Neural progenitor cell (in vitro differentiated cells): ENCODE data around the gene DIAPH2. TPM values are rescaled to one million over a fixed set of nuclear protein-coding genes. Genes with fewer than 3 reads are reported as not detected.

Experiments used
- DNase-seq: peaks from one replicate; pipeline ENCODE4 v3.0.0-alpha.2; 2016; ENCODE audit warnings: low spot score
- H2AFZ ChIP-seq: fragments of 200-600 bp; sonication (generic); replicated peaks from 2 replicates; pipeline ENCODE4 v1.6.1; 2016; ENCODE audit warnings: antibody characterized with exemption
- H3F3A ChIP-seq: fragments of 200-600 bp; sonication (generic); 2 replicates; pipeline ENCODE4 v1.6.1; 2016; ENCODE audit warnings: antibody characterized with exemption, low read depth
- H3K27ac ChIP-seq: fragments of 200-600 bp; sonication (generic); 2 replicates; pipeline ENCODE4 v1.5.1; 2016; ENCODE audit warnings: mild to moderate bottlenecking
- H3K27me3 ChIP-seq: fragments of 200-600 bp; sonication (generic); 2 replicates; pipeline ENCODE4 v1.6.1; 2016; ENCODE audit warnings: mild to moderate bottlenecking, moderate library complexity
- H3K36me3 ChIP-seq: fragments of 200-600 bp; sonication (generic); 2 replicates; pipeline ENCODE4 v1.5.1; 2016
- H3K4me1 ChIP-seq: fragments of 200-600 bp; sonication (generic); 2 replicates; pipeline ENCODE4 v1.6.1; 2016; ENCODE audit warnings: mixed run types
- H3K4me2 ChIP-seq: fragments of 200-600 bp; sonication (generic); 2 replicates; pipeline ENCODE4 v1.6.1; 2016
- H3K4me3 ChIP-seq: fragments of 200-600 bp; sonication (generic); 2 replicates; pipeline ENCODE4 v1.5.1; 2016
- H3K79me2 ChIP-seq: fragments of 200-600 bp; sonication (generic); 2 replicates; pipeline ENCODE4 v1.6.1; 2016; ENCODE audit warnings: low read depth
- H3K9ac ChIP-seq: fragments of 200-600 bp; sonication (generic); 2 replicates; pipeline ENCODE4 v1.6.1; 2016
- H3K9me3 ChIP-seq: fragments of 200-600 bp; sonication (generic); 2 replicates; pipeline ENCODE4 v1.5.1; 2016; ENCODE audit warnings: low read depth
- H4K20me1 ChIP-seq: fragments of 200-600 bp; sonication (generic); 2 replicates; pipeline ENCODE4 v1.6.1; 2016; ENCODE audit warnings: low read depth
- H3K27ac Mint-ChIP-seq: 3 replicates; pipeline ENCODE4 v1.8.0; 2021; ENCODE audit warnings: mixed read lengths
- H3K27me3 Mint-ChIP-seq: 2 replicates; pipeline ENCODE4 v1.8.0; 2022; ENCODE audit warnings: low read depth, mild to moderate bottlenecking, inconsistent platforms, moderate library complexity, mixed read lengths; ENCODE audit not compliant: insufficient read depth
- H3K36me3 Mint-ChIP-seq: 3 replicates; pipeline ENCODE4 v1.8.0; 2021; ENCODE audit warnings: mixed read lengths
- H3K4me1 Mint-ChIP-seq: 3 replicates; pipeline ENCODE4 v1.8.0; 2021; ENCODE audit warnings: mixed read lengths
- H3K4me3 Mint-ChIP-seq: 3 replicates; pipeline ENCODE4 v1.8.0; 2021; ENCODE audit warnings: mild to moderate bottlenecking, moderate library complexity, mixed read lengths
- H3K9me3 Mint-ChIP-seq: 3 replicates; pipeline ENCODE4 v1.8.0; 2020; ENCODE audit warnings: mixed read lengths
- EZH2 ChIP-seq: fragments of 200-600 bp; sonication (generic); IDR thresholded peaks from 2 replicates; pipeline ENCODE4 v1.6.1; 2017; ENCODE audit warnings: antibody characterized with exemption, mild to moderate bottlenecking, moderate library complexity
- EZH2phosphoT487 ChIP-seq: fragments of 200-600 bp; sonication (generic); IDR thresholded peaks from 2 replicates; pipeline ENCODE4 v1.6.1; 2017; ENCODE audit warnings: antibody characterized with exemption
- total RNA-seq: library from RNA; depleted of rRNA; stranded (reverse); fragments of >200 nt; gene quantifications from 2 replicates; pipeline ENCODE4 v1.2.3, GENCODE V29; 2015; ENCODE audit warnings: low replicate concordance
- TF ChIP-seq, protein P1 (sequence below): fragments of 200-600 bp; sonication (generic); IDR thresholded peaks from 2 replicates; pipeline ENCODE4 v1.5.1; 2017; ENCODE audit warnings: antibody characterized with exemption, mild to moderate bottlenecking

The DIAPH2 gene
- total RNA-seq, 1 donor from 2014 or later = 24.0 TPM

DNA sequence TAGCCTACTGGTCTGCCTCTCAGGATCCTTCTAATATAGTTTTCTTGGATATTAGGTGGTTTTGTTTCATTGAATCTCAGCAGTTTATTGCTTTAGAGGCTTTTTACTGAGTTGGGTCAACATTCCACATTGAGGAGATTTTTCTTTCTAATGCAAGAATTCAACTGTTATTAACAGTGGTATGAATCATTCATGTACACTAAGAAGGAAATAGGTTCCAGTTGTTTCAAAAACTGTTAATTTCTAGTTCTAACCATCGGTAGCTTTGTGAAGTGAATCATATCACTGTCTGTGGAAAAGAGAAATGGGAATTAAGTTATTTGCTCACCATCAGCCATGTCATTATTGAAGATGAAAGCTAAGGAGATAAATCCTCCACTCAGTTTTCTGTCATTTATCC is 530.5 kb downstream of the DIAPH2 start:
- H3F3A ChIP-seq = no peaks in the 10 kb centered on the region
- H3K27me3 ChIP-seq = no peaks in the 10 kb centered on the region
- no peak overlapping the region for H2AFZ ChIP-seq
- no peaks in the 10 kb centered on the region for H3K36me3 Mint-ChIP-seq
- H3K27me3 Mint-ChIP-seq = no peaks in the 10 kb centered on the region
- H3K4me3 Mint-ChIP-seq = no peak overlapping the region
- no peaks in the 10 kb centered on the region for H3K9me3 Mint-ChIP-seq
- H3K36me3 ChIP-seq = no peaks in the 10 kb centered on the region
- no peaks in the 10 kb centered on the region for H3K9me3 ChIP-seq
- H3K4me2 ChIP-seq = no peak overlapping the region
- H4K20me1 ChIP-seq = no peaks in the 10 kb centered on the region
- no peak overlapping the region for H3K4me3 ChIP-seq
- no peak overlapping the region for H3K27ac ChIP-seq
- no peaks in the 10 kb centered on the region for H3K4me1 Mint-ChIP-seq
- no peak overlapping the region for H3K9ac ChIP-seq
- H3K4me1 ChIP-seq = no peaks in the 10 kb centered on the region
- no peak for DNase-seq
- no peak overlapping the region for H3K27ac Mint-ChIP-seq
- TF ChIP-seq, protein P1, sequence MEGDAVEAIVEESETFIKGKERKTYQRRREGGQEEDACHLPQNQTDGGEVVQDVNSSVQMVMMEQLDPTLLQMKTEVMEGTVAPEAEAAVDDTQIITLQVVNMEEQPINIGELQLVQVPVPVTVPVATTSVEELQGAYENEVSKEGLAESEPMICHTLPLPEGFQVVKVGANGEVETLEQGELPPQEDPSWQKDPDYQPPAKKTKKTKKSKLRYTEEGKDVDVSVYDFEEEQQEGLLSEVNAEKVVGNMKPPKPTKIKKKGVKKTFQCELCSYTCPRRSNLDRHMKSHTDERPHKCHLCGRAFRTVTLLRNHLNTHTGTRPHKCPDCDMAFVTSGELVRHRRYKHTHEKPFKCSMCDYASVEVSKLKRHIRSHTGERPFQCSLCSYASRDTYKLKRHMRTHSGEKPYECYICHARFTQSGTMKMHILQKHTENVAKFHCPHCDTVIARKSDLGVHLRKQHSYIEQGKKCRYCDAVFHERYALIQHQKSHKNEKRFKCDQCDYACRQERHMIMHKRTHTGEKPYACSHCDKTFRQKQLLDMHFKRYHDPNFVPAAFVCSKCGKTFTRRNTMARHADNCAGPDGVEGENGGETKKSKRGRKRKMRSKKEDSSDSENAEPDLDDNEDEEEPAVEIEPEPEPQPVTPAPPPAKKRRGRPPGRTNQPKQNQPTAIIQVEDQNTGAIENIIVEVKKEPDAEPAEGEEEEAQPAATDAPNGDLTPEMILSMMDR = no peak
- TF ChIP-seq EZH2phosphoT487 = no peak
- no peak for TF ChIP-seq EZH2
- no peaks in the 10 kb centered on the region for H3K79me2 ChIP-seq

DNA sequence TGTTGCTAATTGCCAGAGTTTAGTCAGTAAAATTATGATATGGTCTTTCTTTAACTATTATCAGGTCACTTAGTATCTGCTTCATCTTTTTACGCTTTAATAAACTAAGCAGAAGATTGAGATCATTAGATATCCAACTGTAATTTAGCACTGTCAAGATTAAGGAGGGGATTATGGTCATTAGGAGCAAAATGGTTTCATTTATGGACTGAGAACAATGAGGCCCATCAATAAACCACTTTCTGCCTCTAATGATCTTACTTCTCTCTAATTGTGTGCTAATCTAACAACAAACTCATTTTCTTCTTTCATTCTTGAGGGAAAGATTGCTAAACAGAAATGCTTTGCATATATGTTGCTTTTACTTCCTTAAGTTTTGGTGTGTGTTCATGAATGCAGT is 539.5 kb downstream of the DIAPH2 start:
- Histone ChIP-seq H3K4me1 (no peaks in the 10 kb centered on the region), H3K36me3 (no peaks in the 10 kb centered on the region), H3K4me2 (no peak overlapping the region), H3K4me3 (no peak overlapping the region), H3K9me3 (no peaks in the 10 kb centered on the region), H4K20me1 (no peaks in the 10 kb centered on the region), H3K27me3 (no peaks in the 10 kb centered on the region), H2AFZ (no peak overlapping the region), H3F3A (no peaks in the 10 kb centered on the region), H3K9ac (no peak overlapping the region), H3K27ac (no peak overlapping the region), H3K79me2 (no peaks in the 10 kb centered on the region)
- peaks cover 6% of the 10 kb centered on the region for H3K4me1 Mint-ChIP-seq
- H3K36me3 Mint-ChIP-seq = no peaks in the 10 kb centered on the region
- H3K27ac Mint-ChIP-seq = no peak overlapping the region
- H3K4me3 Mint-ChIP-seq = no peak overlapping the region
- H3K27me3 Mint-ChIP-seq = no peaks in the 10 kb centered on the region
- DNase-seq = no peak
- TF ChIP-seq, protein P1 = no peak
- no peak for TF ChIP-seq EZH2phosphoT487
- TF ChIP-seq EZH2 = no peak
- no peaks in the 10 kb centered on the region for H3K9me3 Mint-ChIP-seq

DNA sequence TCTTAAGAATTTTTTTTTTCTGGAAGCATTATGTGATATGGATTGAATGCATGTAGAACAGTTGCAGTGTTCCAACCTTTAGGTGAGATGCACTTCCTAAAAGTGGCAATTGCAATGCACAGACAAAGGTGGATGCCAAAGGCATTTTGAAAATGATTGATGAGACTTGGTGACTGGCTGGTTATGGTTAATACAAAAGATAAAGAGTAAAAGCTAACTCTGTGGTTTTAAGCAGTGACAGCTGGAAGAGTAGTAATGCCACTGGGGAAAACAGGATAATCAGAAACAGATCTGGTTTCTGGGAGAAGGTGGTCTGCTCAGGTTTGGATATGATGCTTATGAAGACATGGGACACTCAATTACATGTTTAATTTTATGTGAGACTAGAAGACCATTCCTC is 544.7 kb downstream of the DIAPH2 start:
- Histone ChIP-seq H3K36me3 (no peaks in the 10 kb centered on the region), H3F3A (no peaks in the 10 kb centered on the region), H3K4me1 (no peaks in the 10 kb centered on the region), H4K20me1 (no peaks in the 10 kb centered on the region), H3K79me2 (no peaks in the 10 kb centered on the region), H3K27me3 (no peaks in the 10 kb centered on the region), H3K4me2 (no peak overlapping the region), H2AFZ (no peak overlapping the region), H3K9ac (no peak overlapping the region), H3K9me3 (no peaks in the 10 kb centered on the region), H3K27ac (no peak overlapping the region), H3K4me3 (no peak overlapping the region)
- H3K36me3 Mint-ChIP-seq = no peaks in the 10 kb centered on the region
- no peaks in the 10 kb centered on the region for H3K9me3 Mint-ChIP-seq
- no peak overlapping the region for H3K4me3 Mint-ChIP-seq
- H3K4me1 Mint-ChIP-seq = peaks cover 7% of the 10 kb centered on the region
- no peak for DNase-seq
- H3K27me3 Mint-ChIP-seq = no peaks in the 10 kb centered on the region
- no peak for TF ChIP-seq EZH2
- TF ChIP-seq, protein P1 = no peak
- no peak for TF ChIP-seq EZH2phosphoT487
- no peak overlapping the region for H3K27ac Mint-ChIP-seq

DNA sequence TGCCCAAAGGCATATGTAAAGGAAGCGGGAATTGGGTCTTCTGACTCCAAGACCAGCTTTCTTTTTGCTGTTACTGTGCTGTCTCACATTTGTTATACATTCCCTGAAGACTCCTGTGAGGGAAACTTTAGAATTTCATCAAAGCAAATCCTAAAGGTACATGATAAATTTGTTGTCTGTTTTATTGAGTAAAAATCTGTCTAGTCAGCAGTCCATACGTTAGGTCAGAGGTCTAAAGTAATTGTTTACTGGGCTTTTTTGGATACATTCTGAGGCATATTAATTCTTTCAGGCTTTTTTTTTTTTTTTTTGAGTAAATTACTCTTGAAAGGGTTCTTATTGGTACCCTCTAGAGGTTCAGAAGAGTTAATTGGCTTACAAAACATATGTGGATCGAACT is 546.3 kb downstream of the DIAPH2 start:
- no peak for TF ChIP-seq EZH2phosphoT487
- TF ChIP-seq, protein P1 = no peak
- TF ChIP-seq EZH2 = no peak
- peaks cover 8% of the 10 kb centered on the region for H3K4me1 Mint-ChIP-seq

More for the DNA sequence above, 546.3 kb downstream of the DIAPH2 start:
- H3K27me3 ChIP-seq = no peaks in the 10 kb centered on the region
- no peak overlapping the region for H2AFZ ChIP-seq
- no peak overlapping the region for H3K27ac ChIP-seq
- no peaks in the 10 kb centered on the region for H3F3A ChIP-seq
- no peaks in the 10 kb centered on the region for H3K4me1 ChIP-seq
- DNase-seq = no peak
- no peak overlapping the region for H3K4me3 ChIP-seq
- H3K36me3 Mint-ChIP-seq = no peaks in the 10 kb centered on the region
- peaks cover 3% of the 10 kb centered on the region for H3K9me3 Mint-ChIP-seq
- H3K9me3 ChIP-seq = no peaks in the 10 kb centered on the region
- no peak overlapping the region for H3K9ac ChIP-seq
- H3K79me2 ChIP-seq = no peaks in the 10 kb centered on the region
- H3K4me3 Mint-ChIP-seq = no peak overlapping the region
- H3K4me2 ChIP-seq = no peak overlapping the region
- H3K27me3 Mint-ChIP-seq = no peaks in the 10 kb centered on the region
- H3K36me3 ChIP-seq = no peaks in the 10 kb centered on the region
- no peaks in the 10 kb centered on the region for H4K20me1 ChIP-seq
- no peak overlapping the region for H3K27ac Mint-ChIP-seq
